Lower leg skin (tissue), 3 donors: ENCODE measurements around the gene NCL.

Experiments used
- POLR2A ChIP-seq, 2 donors: fragments of 450-650 bp; IDR thresholded peaks; one replicate each; pipeline ENCODE4 v1.6.1; 2016 to 2017; ENCODE audit warnings: antibody characterized with exemption in 2 of 2, mild to moderate bottlenecking in 1 of 2, moderate library complexity in 1 of 2
- TF ChIP-seq, protein P1 (sequence below), 3 donors: fragments of 450-650 bp; IDR thresholded peaks; one replicate each; pipeline ENCODE4 v1.5.1; 2016; ENCODE audit warnings: antibody characterized with exemption in 3 of 3, mild to moderate bottlenecking in 3 of 3, moderate library complexity in 2 of 3

DNA sequence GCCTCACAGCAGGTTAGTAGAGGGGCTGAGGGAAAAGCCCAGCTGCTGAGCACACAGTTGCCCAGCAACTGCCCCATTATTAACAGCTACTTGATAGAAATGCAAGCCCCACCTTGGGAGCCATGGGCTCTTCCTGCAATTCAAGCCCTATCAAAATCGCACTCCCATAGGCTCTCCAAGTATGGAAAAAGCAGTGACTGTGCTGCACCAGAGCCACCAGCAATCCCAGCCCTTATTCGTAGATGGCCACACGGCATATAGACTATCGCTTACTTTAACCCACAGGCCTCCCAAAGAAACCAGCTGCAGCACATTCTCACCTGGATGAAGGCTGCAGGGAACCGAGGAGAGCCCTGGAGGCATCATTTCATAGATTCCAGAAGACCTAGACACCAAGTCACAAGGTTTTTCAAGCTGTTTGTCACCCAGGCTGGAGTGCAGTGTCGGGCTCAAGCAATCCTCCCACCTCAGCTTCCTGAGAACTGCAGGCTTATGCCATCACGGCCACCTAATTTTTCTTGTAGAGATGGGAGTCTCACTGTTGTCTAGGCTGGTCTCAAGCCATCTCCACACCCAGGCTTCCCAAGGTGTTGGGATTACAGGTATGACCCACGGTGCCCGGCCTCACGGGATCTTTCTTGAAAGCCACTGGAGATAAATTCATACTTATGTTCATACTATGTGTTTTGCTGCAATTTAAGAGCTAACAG is 11.3 kb downstream of the NCL start:
- no peak for TF ChIP-seq POLR2A (IDR thresholded peaks at IDR 0.05)
- TF ChIP-seq, protein P1, sequence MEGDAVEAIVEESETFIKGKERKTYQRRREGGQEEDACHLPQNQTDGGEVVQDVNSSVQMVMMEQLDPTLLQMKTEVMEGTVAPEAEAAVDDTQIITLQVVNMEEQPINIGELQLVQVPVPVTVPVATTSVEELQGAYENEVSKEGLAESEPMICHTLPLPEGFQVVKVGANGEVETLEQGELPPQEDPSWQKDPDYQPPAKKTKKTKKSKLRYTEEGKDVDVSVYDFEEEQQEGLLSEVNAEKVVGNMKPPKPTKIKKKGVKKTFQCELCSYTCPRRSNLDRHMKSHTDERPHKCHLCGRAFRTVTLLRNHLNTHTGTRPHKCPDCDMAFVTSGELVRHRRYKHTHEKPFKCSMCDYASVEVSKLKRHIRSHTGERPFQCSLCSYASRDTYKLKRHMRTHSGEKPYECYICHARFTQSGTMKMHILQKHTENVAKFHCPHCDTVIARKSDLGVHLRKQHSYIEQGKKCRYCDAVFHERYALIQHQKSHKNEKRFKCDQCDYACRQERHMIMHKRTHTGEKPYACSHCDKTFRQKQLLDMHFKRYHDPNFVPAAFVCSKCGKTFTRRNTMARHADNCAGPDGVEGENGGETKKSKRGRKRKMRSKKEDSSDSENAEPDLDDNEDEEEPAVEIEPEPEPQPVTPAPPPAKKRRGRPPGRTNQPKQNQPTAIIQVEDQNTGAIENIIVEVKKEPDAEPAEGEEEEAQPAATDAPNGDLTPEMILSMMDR (IDR thresholded peaks at IDR 0.05) = no peak
